Activated T-cell treated with anti-CD3 and anti-CD28 coated beads, Interleukin-2, amount 50 U/mL, for 4 hours (primary cell): ENCODE data around the gene SBNO1. TPM values are rescaled to one million over a fixed set of nuclear protein-coding genes. Genes with fewer than 3 reads are reported as not detected.
"Not testable (repeated sequence)": the region's sequence is repeated elsewhere in the genome, so short reads cannot be mapped to it uniquely, and the experiment has no call there.

Experiments used
- ATAC-seq, 2 donors: fragments of 200-7000 bp; cut with Tn5 transposase; one replicate each; pipeline ENCODE4 v1.10.0; 2021
- DNase-seq: peaks from one replicate; pipeline ENCODE4 v3.0.0-alpha.2; 2020
- H3K27me3 Mint-ChIP-seq: one replicate; pipeline ENCODE4 v1.8.0; 2021; ENCODE audit warnings: low read depth, mixed read lengths
- H3K36me3 Mint-ChIP-seq: one replicate; pipeline ENCODE4 v1.8.0; 2022; ENCODE audit warnings: mixed read lengths; ENCODE audit not compliant: insufficient read depth
- H3K4me1 Mint-ChIP-seq: one replicate; pipeline ENCODE4 v1.8.0; 2021; ENCODE audit warnings: low read depth, mixed read lengths
- H3K4me3 Mint-ChIP-seq: one replicate; pipeline ENCODE4 v1.8.0; 2021; ENCODE audit warnings: mild to moderate bottlenecking, moderate library complexity, mixed read lengths
- H3K9me3 Mint-ChIP-seq: one replicate; pipeline ENCODE4 v1.8.0; 2021; ENCODE audit warnings: mixed read lengths
- total RNA-seq, 3 donors: library from RNA; stranded (reverse); gene quantifications; one replicate each; pipeline ENCODE4 v1.2.1, GENCODE V29; 2021

SBNO1 gene
- total RNA-seq, 3 donors from 2014 or later, result 40.9 to 45.5 (median 44.0) TPM

DNA sequence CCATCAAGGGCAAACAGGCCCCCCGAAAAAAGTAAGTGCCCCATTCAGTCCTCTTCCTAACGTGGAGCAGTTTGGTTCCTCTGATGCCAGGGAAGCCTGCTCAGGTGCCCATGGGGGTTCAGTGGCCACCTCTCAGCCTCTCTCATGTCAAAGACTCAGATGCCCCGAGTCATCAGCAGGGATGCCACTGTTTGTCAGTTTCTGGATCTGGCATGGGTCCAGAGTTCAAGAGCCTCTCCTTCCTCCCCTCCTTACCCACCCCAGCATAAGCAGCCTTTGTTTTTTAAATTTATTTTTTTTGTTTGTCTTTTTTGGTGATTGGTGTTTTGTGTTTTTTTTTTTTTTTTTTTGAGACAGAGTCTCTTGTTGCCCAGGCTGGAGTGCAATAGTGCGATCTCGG is 30.6 kb upstream of the SBNO1 start:
- Mint-ChIP-seq H3K4me1 (peaks cover 29% of the 10 kb centered on the region), H3K36me3 (peaks cover 19% of the 10 kb centered on the region), H3K27me3 (no peaks in the 10 kb centered on the region), H3K4me3 (no peak overlapping the region), H3K9me3 (no peaks in the 10 kb centered on the region)
- DNase-seq (no peak), ATAC-seq (no peak)

DNA sequence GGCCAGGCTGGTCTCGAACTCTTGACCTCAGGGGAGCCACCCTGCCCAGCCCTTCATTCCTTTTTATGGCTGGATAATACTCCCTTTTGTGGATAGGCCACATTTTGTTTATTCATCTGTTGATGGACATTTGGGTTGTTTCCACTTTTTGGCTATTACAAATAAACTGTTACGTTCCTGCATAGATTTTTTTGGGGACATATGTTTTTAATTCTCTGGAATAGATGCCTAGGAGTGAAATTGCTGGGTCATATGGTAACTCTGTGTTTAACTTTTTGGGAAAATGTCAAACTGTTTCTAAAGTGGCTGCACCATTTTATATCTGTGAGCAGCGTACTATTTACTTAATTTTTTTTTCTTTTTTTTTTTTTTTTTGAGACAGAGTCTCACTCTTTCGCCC is 29.1 kb upstream of the SBNO1 start:
- Mint-ChIP-seq H3K36me3 (peaks cover 19% of the 10 kb centered on the region), H3K27me3 (no peaks in the 10 kb centered on the region), H3K4me3 (no peak overlapping the region), H3K9me3 (no peaks in the 10 kb centered on the region), H3K4me1 (peaks cover 28% of the 10 kb centered on the region)
- ATAC-seq, result no peak
- no peak for DNase-seq

DNA sequence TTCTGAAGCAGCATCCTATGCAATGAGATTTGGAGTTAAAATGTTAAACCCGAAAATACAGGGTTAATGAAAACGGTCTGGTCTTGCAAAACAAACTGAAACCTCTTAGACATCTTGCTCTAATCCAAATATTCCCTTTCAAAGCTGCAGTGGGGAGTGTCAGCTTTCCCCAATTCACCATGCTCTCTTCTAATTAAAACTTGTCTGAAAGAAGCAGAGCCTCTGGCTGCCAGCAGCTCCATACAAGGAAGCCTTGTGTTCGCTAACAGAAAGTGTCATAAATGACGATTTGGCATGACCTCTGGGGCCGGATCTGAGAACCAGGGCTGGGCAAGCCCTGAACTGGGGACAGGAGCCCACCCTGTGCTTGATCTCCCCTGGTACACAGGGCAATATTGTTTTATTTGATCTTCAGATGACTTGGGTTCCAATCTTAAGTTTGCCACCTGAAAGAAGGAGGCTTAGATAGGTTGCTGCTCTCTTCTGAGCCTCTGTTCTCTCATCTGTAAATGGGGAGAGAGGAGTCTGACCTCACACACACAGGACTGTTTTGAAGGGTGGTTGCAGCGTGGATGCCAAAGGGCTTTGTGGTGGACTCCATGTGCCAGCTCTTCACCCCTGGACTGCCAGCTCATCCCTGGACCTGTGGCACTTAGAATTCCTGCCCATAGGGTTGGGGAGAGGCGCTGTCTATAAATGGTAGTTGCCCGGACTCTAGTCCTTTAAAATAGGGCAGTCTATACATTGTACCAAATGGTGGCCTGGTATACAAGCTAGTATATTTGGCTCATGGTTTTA is 27.1 kb upstream of the SBNO1 start:
- DNase-seq, result no peak
- H3K4me1 Mint-ChIP-seq, result peaks cover 40% of the 10 kb centered on the region
- no peaks in the 10 kb centered on the region for H3K9me3 Mint-ChIP-seq
- H3K36me3 Mint-ChIP-seq, result peaks cover 19% of the 10 kb centered on the region
- H3K27me3 Mint-ChIP-seq, result no peaks in the 10 kb centered on the region
- peak overlapping the region; percentile 88 for H3K4me3 Mint-ChIP-seq
- no peak for ATAC-seq

DNA sequence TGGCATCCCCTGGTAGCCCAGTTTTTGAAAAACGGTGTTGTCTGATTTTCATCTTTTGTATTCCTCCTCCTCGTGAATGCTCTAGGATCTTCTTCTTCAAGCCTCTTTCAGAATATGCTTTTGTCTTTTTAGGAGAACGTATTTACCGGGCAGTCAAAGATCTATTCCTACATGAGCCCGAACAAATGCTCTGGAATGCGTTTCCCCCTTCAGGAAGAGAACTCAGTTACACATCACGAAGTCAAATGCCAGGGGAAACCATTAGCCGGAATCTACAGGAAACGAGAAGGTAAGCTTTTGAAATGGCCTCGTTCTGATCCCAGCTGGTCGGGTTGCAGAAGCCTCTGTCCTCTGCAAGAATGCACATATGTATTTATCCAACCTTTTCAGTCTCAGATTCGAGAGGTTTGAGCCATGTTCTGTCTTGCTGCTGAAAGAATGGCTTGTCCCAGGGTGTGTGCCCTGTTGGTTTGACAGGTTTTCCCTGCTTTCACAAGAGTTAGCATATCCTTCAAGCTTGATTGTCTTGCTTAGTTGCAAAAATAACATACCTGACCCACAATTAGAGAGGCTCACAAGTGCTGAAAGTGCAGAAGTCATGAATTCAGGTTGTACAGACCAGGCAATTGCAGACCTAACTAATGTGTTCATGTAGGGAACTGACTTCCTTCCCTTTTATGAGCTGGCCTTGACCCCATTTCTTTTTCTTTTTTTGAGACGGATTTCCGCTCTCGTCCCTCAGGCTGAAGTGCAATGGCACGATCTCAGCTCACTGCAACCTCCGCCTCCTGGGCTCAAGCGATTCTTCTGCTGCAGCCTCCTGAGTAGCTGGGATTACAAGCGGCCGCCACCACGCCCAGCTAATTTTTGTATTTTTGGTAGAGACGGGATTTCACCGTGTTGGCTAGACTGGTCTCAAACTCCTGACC is 26.1 kb upstream of the SBNO1 start:
- Mint-ChIP-seq H3K9me3 (no peaks in the 10 kb centered on the region), H3K4me3 (peak overlapping the region; percentile 88), H3K4me1 (peaks cover 40% of the 10 kb centered on the region), H3K27me3 (no peaks in the 10 kb centered on the region), H3K36me3 (peaks cover 19% of the 10 kb centered on the region)
- ATAC-seq (no peak), DNase-seq (no peak)

- peak overlapping the region; percentile 88 for H3K4me3 Mint-ChIP-seq
- DNase-seq (peak; percentile 21), ATAC-seq (peak; percentile 20)
- H3K4me1 Mint-ChIP-seq, result peaks cover 34% of the 10 kb centered on the region
- H3K27me3 Mint-ChIP-seq, result no peaks in the 10 kb centered on the region
- peaks cover 15% of the 10 kb centered on the region for H3K36me3 Mint-ChIP-seq
- H3K9me3 Mint-ChIP-seq, result no peaks in the 10 kb centered on the region
Measured at GRCh38 chr12:123389560-123390351, 25.1 kb upstream of the SBNO1 start.

DNA sequence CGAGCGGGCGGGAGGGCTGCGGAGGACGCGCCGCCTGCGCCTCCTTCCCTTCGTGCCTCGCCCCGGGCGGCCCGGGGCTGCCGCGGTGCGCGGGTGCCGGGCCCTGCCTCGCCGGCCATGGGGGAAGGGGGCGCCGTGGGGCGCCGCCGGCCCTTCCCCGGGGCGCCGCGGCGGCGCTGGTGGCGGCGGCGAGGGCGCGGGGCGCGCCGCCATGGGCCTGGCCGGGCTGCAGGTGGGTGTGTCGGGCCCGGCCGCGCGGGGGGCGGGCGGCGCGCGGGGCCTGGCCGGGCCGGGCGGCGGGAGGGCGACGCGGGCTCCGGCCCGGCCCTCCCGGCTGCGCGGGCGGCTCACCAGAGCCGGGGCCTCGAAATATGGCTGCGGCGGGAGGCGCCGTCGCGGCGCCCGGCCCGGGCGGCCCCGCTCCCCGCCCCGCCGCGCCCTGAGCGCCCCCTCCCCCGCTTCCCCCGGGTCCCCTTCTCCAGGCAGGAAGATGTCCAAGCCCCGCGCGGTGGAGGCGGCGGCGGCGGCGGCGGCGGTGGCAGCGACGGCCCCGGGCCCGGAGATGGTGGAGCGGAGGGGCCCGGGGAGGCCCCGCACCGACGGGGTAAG is 24.4 kb upstream of the SBNO1 start:
- Mint-ChIP-seq H3K27me3 (no peaks in the 10 kb centered on the region), H3K36me3 (peaks cover 11% of the 10 kb centered on the region), H3K4me3 (no peak overlapping the region), H3K4me1 (peaks cover 33% of the 10 kb centered on the region), H3K9me3 (no peaks in the 10 kb centered on the region)
- peak in 1 of 2 donors; percentile 10 for ATAC-seq
- no peak for DNase-seq

- ATAC-seq (peak; percentile 66 to 68), DNase-seq (peak; percentile 66)
- Mint-ChIP-seq H3K9me3 (no peaks in the 10 kb centered on the region), H3K4me1 (peaks cover 33% of the 10 kb centered on the region), H3K4me3 (peak overlapping the region; percentile 83), H3K36me3 (peaks cover 11% of the 10 kb centered on the region), H3K27me3 (no peaks in the 10 kb centered on the region)
Measured at GRCh38 chr12:123388177-123388950, 23.7 kb upstream of the SBNO1 start.

DNA sequence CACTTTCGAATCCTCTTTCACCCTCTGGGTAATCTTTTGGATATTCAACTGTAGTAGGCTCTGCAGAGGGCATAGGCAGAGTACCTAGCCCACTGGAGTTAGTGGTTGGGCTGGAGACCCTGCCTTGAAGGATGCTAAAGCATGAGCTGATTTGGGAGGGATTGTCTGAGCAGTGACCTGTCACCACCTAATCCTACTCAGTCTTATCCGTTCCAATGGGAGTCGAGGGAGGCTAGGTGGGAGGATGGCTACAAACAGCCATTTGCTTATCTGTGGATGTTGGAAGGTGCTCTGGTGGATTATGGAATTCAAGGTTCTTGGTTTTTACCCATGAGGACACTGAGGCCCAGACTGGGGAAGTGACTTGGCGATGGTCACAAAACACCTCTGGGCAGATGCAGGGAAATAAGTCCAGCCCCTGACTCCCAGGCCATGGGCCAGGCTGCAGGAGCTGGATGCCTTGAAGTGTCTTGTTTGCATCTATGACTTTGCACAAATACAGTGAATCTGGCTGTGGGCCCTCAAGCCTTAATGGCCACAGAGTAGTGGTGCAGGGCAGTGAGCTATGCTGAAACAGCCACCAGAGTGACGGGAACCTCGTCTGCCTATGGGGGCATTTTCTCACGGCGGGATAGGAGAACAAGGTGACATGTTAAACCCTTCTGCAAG is 23.0 kb upstream of the SBNO1 start:
- DNase-seq (no peak), ATAC-seq (no peak)
- Mint-ChIP-seq H3K4me3 (peak overlapping the region; percentile 83), H3K9me3 (no peaks in the 10 kb centered on the region), H3K27me3 (no peaks in the 10 kb centered on the region), H3K4me1 (peaks cover 31% of the 10 kb centered on the region), H3K36me3 (peaks cover 9% of the 10 kb centered on the region)

DNA sequence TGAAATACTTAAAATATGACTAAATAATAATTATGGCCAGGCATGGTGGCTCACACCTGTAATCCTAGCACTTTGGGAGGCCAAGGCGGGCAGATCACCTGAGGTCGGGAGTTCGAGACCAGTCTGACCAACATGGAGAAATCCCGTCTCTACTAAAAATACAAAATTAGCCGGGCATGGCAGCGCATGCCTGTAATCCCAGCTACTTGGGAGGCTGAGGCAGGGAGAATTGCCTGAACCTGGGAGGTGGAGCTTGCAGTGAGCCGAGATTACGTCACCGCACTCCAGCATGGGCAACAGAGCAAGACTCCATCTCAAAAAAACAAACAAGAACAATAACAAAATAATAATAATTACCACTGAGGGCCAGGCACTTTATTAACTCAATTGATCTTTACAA is 20.9 kb upstream of the SBNO1 start:
- H3K4me1 Mint-ChIP-seq, result peaks cover 20% of the 10 kb centered on the region
- DNase-seq, H3K36me3 Mint-ChIP-seq, ATAC-seq, H3K27me3 Mint-ChIP-seq, H3K4me3 Mint-ChIP-seq, H3K9me3 Mint-ChIP-seq: not testable (repeated sequence)

DNA sequence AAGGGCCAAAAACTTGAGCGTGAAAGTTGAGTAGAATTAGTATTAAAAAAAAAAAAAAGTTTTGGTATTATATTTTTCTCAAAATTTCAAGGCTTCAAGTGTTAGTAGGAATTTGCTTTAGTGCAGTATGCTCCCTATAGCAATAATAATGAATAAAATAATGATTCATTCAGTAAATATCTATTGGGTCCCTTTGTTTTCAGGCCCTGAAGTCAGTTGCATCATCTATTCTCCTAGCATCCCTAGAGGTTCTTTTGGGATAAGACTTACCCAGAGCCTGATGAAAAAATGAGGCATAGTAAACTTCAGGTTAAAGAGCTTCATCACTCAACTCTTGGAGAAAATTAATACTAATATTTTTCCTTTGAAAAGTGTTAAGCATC is 20.3 kb upstream of the SBNO1 start:
- Mint-ChIP-seq H3K4me3 (peak overlapping the region; percentile 90), H3K27me3 (no peaks in the 10 kb centered on the region), H3K4me1 (peaks cover 15% of the 10 kb centered on the region), H3K9me3 (no peaks in the 10 kb centered on the region), H3K36me3 (no peaks in the 10 kb centered on the region)
- DNase-seq (no peak), ATAC-seq (no peak)

DNA sequence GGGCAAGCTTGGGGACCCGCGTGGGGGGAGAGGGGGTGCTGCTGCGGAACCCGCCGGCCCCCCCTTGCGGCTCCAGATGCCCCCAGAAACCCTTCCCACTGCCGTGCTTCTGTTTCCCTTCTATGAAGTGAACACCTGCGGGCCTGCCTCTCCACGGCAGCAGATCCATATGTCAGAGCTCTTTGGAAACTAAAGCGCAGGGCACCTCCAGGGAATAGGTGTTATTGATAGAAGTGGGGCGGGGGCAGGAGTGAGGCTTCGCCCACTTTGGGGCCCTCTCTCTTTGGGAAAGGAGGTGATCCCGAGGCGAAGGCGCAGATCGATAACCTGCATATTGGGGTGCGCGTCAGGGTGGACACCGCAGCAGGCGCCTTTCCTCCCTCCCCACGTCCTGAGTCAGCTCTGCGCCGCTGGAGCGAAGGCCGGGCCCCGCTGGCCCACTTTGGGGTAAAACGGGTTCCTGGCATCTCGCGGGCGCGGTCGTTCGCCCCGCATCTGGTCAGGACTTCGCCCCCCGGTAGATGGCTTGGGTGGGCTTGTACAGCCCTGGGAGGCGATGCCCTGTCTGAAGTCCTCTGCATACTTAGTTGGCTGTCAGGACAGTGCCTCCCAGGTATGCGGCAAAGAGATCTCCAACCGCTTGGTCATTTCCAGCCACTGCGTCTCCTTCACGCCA is 19.8 kb upstream of the SBNO1 start:
- H3K9me3 Mint-ChIP-seq, result no peaks in the 10 kb centered on the region
- no peaks in the 10 kb centered on the region for H3K36me3 Mint-ChIP-seq
- ATAC-seq (peak; percentile 0 to 5), DNase-seq (no peak)
- H3K27me3 Mint-ChIP-seq, result no peaks in the 10 kb centered on the region
- H3K4me3 Mint-ChIP-seq, result peak overlapping the region; percentile 90
- H3K4me1 Mint-ChIP-seq, result peaks cover 15% of the 10 kb centered on the region

DNA sequence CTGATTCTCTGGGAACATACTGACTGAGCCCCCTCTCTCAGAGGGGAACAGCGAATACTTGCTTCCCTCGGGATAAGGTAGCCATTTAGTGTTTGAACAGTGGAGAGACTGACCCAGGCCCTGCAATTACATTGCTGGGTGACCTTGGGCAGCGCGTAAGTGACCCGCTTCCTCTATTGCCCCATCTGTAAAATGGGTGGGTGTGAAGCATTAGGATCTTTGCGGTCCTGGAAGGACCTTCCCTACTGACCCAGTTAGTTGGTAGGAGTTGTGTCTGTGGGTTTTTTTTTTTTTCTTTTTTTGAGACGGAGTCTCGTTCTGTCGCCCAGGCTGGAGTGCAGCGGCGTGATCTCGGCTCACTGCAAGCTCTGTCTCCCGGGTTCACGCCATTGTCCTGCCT is 18.0 kb upstream of the SBNO1 start:
- Mint-ChIP-seq H3K9me3 (no peaks in the 10 kb centered on the region), H3K27me3 (no peaks in the 10 kb centered on the region), H3K4me1 (peaks cover 8% of the 10 kb centered on the region), H3K36me3 (no peaks in the 10 kb centered on the region), H3K4me3 (peak overlapping the region; percentile 54)
- no peak for DNase-seq
- no peak for ATAC-seq
